ENCODE results near the gene PIGU.

PIGU gene

GRCh38 chr20:34654207-34654744 is 22.6 kb downstream of the PIGU start:
- no peak for DNase-seq

GRCh38 chr20:34651200-34651599 is 25.7 kb downstream of the PIGU start:
- no peak for DNase-seq

- DNase-seq = no peak
Measured at GRCh38 chr20:34647737-34648136, 29.2 kb downstream of the PIGU start.

GRCh38 chr20:34644951-34645350 is 31.9 kb downstream of the PIGU start:
- DNase-seq = no peak

- DNase-seq = no peak
Measured at GRCh38 chr20:34644345-34644744, 32.5 kb downstream of the PIGU start.

GRCh38 chr20:34643928-34644327 is 33.0 kb downstream of the PIGU start:
- no peak for DNase-seq

- DNase-seq = no peak
Measured at GRCh38 chr20:34642009-34642408, 34.9 kb downstream of the PIGU start.

GRCh38 chr20:34639755-34640222 is 37.1 kb downstream of the PIGU start:
- DNase-seq = no peak

- no peak for DNase-seq
Measured at GRCh38 chr20:34638532-34638931, 38.4 kb downstream of the PIGU start.

- no peak for DNase-seq
Measured at GRCh38 chr20:34638039-34638292, 38.9 kb downstream of the PIGU start.

- no peak for DNase-seq
Measured at GRCh38 chr20:34637245-34638038, 39.5 kb downstream of the PIGU start.

GRCh38 chr20:34636648-34637047 is 40.2 kb downstream of the PIGU start:
- no peak for DNase-seq

GRCh38 chr20:34634392-34634791 is 42.5 kb downstream of the PIGU start:
- DNase-seq = no peak

- DNase-seq = no peak
Measured at GRCh38 chr20:34632870-34633452, 43.9 kb downstream of the PIGU start.

- DNase-seq = no peak
Measured at GRCh38 chr20:34629904-34630303, 47.0 kb downstream of the PIGU start.

GRCh38 chr20:34629342-34629741 is 47.5 kb downstream of the PIGU start:
- DNase-seq = no peak

GRCh38 chr20:34628026-34628425 is 48.9 kb downstream of the PIGU start:
- no peak for DNase-seq

- no peak for DNase-seq
Measured at GRCh38 chr20:34627458-34627857, 49.4 kb downstream of the PIGU start.

GRCh38 chr20:34626992-34627391 is 49.9 kb downstream of the PIGU start:
- no peak for DNase-seq

- DNase-seq = no peak
Measured at GRCh38 chr20:34624629-34625028, 52.3 kb downstream of the PIGU start.

GRCh38 chr20:34622821-34623451 is 54.0 kb downstream of the PIGU start:
- no peak for DNase-seq

GRCh38 chr20:34621383-34622367 is 55.2 kb downstream of the PIGU start:
- no peak for DNase-seq

- no peak for DNase-seq
Measured at GRCh38 chr20:34621036-34621343, 55.9 kb downstream of the PIGU start.
